ENCODE measurements around the gene SPATA13. TPM values are rescaled to one million over a fixed set of nuclear protein-coding genes. Genes with fewer than 3 reads are reported as not detected.

The SPATA13 gene
- total and polyA plus RNA-seq, 2 donors from 2014 or later, result 12.3 to 69.2 TPM

DNA sequence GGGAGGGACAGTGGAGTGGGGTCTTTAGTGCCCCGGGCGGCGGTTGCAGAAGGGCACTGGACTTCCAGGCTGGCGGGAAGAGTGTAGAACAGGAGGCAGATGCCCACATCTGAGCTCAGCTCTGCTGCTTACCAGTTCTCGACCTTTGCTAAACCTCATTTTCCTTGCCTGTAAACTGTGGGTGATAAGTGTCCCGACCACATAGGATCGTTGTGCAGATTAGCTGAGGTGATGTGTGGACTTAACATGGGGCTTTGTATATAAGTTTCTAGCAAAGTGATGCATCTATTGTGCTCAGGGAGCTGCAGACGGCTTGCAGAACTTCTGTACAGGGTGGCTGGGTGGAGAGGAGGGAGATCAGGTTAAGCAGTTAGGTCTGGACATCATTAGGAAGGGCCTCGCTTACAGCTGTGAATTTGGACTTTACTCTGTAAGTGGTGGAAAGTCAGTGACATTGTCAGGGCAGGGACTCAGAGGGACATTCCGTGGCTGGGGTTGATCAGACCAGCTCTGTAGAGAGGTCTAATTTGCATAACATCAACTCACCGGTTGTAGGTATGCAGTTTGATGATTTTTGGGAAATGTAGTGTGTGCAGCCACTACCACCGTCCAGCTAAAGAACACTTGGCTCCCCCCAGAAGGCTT, 70.0 kb downstream of the SPATA13 start:
- no peak overlapping the region for H3K9ac ChIP-seq (ENCODE audit: low read length in 3 of 3)
- H3K36me3 ChIP-seq (ENCODE audit: control insufficient read depth in 2 of 3, insufficient read depth in 3 of 3, low read length in 3 of 3), result no peaks in the 10 kb centered on the region
- no peak for FAIRE-seq
- TF ChIP-seq, protein P1, sequence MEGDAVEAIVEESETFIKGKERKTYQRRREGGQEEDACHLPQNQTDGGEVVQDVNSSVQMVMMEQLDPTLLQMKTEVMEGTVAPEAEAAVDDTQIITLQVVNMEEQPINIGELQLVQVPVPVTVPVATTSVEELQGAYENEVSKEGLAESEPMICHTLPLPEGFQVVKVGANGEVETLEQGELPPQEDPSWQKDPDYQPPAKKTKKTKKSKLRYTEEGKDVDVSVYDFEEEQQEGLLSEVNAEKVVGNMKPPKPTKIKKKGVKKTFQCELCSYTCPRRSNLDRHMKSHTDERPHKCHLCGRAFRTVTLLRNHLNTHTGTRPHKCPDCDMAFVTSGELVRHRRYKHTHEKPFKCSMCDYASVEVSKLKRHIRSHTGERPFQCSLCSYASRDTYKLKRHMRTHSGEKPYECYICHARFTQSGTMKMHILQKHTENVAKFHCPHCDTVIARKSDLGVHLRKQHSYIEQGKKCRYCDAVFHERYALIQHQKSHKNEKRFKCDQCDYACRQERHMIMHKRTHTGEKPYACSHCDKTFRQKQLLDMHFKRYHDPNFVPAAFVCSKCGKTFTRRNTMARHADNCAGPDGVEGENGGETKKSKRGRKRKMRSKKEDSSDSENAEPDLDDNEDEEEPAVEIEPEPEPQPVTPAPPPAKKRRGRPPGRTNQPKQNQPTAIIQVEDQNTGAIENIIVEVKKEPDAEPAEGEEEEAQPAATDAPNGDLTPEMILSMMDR (IDR thresholded peaks at IDR 0.05; ENCODE audit: borderline replicate concordance, extremely low read depth, insufficient read depth), result no peak
- peaks cover 0 to 7% (median 0%) of the 10 kb centered on the region in 3 donors for H3K4me1 ChIP-seq (ENCODE audit: control insufficient read depth in 2 of 3, insufficient read depth in 2 of 3, low read depth in 1 of 3, low read length in 3 of 3)
- intact Hi-C loops (cut with DNase I), result no loop called here
- H3K27me3 ChIP-seq (ENCODE audit: control insufficient read depth, insufficient read depth, low read length), result no peaks in the 10 kb centered on the region
- no peak overlapping the region for H3K4me3 ChIP-seq (ENCODE audit: low read length in 3 of 3)
- no peak overlapping the region for H3K27ac ChIP-seq (ENCODE audit: low read depth in 2 of 2, low read length in 2 of 2)
- no peaks in the 10 kb centered on the region for H3K9me3 ChIP-seq (ENCODE audit: control insufficient read depth in 2 of 3, insufficient read depth in 1 of 3, low read length in 3 of 3)
- DNase-seq, result no peak

DNA sequence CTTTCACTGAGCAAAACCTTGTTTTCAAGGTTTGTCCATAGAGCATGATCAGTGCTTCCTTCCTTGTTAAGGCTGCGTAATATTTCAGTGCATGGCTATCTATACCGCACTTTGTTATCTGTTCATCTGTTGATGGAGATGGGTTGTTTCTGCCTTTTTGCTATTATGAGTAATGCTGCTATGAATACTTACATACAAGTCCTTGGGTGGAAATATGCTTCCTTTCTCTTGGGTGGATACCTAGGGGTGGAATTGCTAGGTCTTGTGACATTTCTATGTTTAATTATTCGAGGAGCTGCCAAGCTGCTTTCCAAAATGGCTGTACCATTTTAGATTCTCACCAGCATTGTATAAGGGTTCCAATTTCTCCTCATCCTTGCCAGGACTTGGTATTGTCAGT, 70.9 kb downstream of the SPATA13 start:
- Histone ChIP-seq H3K9me3 (ENCODE audit: control insufficient read depth in 2 of 3, insufficient read depth in 1 of 3, low read length in 3 of 3) (no peaks in the 10 kb centered on the region), H3K9ac (ENCODE audit: low read length in 3 of 3) (no peak overlapping the region), H3K4me1 (ENCODE audit: control insufficient read depth in 2 of 3, insufficient read depth in 2 of 3, low read depth in 1 of 3, low read length in 3 of 3) (peaks cover 0 to 7% (median 0%) of the 10 kb centered on the region in 3 donors), H3K36me3 (ENCODE audit: control insufficient read depth in 2 of 3, insufficient read depth in 3 of 3, low read length in 3 of 3) (no peaks in the 10 kb centered on the region), H3K27me3 (ENCODE audit: control insufficient read depth, insufficient read depth, low read length) (no peaks in the 10 kb centered on the region), H3K27ac (ENCODE audit: low read depth in 2 of 2, low read length in 2 of 2) (no peak overlapping the region), H3K4me3 (ENCODE audit: low read length in 3 of 3) (no peak overlapping the region)
- no peak for DNase-seq
- intact Hi-C loops (cut with DNase I), result no loop called here
- no peak for FAIRE-seq
- TF ChIP-seq, protein P1 (IDR thresholded peaks at IDR 0.05; ENCODE audit: borderline replicate concordance, extremely low read depth, insufficient read depth), result no peak

DNA sequence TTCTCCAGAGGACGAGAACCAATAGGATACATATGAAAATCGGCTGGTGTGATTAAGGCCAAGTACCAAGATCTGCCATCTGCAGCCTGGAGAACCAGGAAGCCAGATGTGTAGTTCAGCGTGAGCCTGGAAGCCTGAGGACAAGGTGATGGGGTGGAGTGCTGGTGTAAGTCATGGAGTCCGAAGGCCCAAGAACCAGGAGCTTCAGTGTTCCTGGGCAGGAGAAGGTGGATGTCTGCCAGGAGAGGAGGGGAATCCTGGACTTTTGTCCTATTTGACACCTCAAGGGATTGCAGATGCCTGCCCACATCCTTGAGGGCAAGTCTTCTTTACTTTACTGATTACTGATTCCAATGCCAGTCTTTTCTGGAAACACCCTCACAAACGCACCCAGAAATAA, 71.5 kb downstream of the SPATA13 start:
- H3K9ac ChIP-seq (ENCODE audit: low read length in 3 of 3), result no peak overlapping the region
- no peak overlapping the region for H3K27ac ChIP-seq (ENCODE audit: low read depth in 2 of 2, low read length in 2 of 2)
- no peak overlapping the region for H3K4me3 ChIP-seq (ENCODE audit: low read length in 3 of 3)
- TF ChIP-seq, protein P1 (IDR thresholded peaks at IDR 0.05; ENCODE audit: borderline replicate concordance, extremely low read depth, insufficient read depth), result no peak
- H3K4me1 ChIP-seq (ENCODE audit: control insufficient read depth in 2 of 3, insufficient read depth in 2 of 3, low read depth in 1 of 3, low read length in 3 of 3), result peaks cover 0 to 7% (median 0%) of the 10 kb centered on the region in 3 donors
- no peaks in the 10 kb centered on the region for H3K27me3 ChIP-seq (ENCODE audit: control insufficient read depth, insufficient read depth, low read length)
- FAIRE-seq (no peak), DNase-seq (no peak)
- intact Hi-C loops (cut with DNase I), result no loop called here
- no peaks in the 10 kb centered on the region for H3K9me3 ChIP-seq (ENCODE audit: control insufficient read depth in 2 of 3, insufficient read depth in 1 of 3, low read length in 3 of 3)
- no peaks in the 10 kb centered on the region for H3K36me3 ChIP-seq (ENCODE audit: control insufficient read depth in 2 of 3, insufficient read depth in 3 of 3, low read length in 3 of 3)

DNA sequence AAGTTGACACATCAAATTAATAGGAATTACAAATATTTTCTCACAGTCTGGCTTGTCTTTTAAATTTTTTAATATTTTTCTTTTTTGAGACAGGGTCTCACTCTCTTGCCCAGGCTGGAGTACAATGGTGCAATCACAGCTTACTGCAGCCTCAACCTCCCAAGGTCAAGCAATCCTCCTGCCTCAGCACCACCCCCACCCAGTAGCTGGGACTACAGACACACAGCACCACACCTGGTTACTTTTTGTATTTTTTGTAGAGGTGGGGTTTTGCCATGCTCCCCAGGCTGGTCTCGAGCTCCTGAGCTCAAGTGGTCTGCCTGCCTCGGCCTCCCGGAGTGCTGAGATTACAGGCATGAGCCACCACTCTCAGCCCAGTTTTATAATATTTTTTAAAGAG, 72.0 kb downstream of the SPATA13 start:
- H3K9ac ChIP-seq (ENCODE audit: low read length in 3 of 3), result no peak overlapping the region
- TF ChIP-seq, protein P1 (IDR thresholded peaks at IDR 0.05; ENCODE audit: borderline replicate concordance, extremely low read depth, insufficient read depth), result no peak
- no peak overlapping the region for H3K4me3 ChIP-seq (ENCODE audit: low read length in 3 of 3)
- no peaks in the 10 kb centered on the region for H3K27me3 ChIP-seq (ENCODE audit: control insufficient read depth, insufficient read depth, low read length)
- H3K9me3 ChIP-seq (ENCODE audit: control insufficient read depth in 2 of 3, insufficient read depth in 1 of 3, low read length in 3 of 3), result no peaks in the 10 kb centered on the region
- H3K4me1 ChIP-seq (ENCODE audit: control insufficient read depth in 2 of 3, insufficient read depth in 2 of 3, low read depth in 1 of 3, low read length in 3 of 3), result peaks cover 0 to 7% (median 0%) of the 10 kb centered on the region in 3 donors
- no peaks in the 10 kb centered on the region for H3K36me3 ChIP-seq (ENCODE audit: control insufficient read depth in 2 of 3, insufficient read depth in 3 of 3, low read length in 3 of 3)
- FAIRE-seq, result no peak
- intact Hi-C loops (cut with DNase I), result no loop called here
- DNase-seq, result no peak
- H3K27ac ChIP-seq (ENCODE audit: low read depth in 2 of 2, low read length in 2 of 2), result no peak overlapping the region

All from kidney (tissue), 14 donors.